HG03095 (cell line): ENCODE results near the gene CAMK4.

Source experiments
- ATAC-seq: cut with Tn5 transposase; IDR thresholded peaks from one replicate; pipeline ENCODE4 v1.9.1; 2021; ENCODE audit warnings: moderate library complexity; ENCODE audit not compliant: unreplicated experiment

Gene CAMK4

GRCh38 chr5:111411301-111411700 lies 187.1 kb downstream of the CAMK4 start:
- ATAC-seq = no peak

GRCh38 chr5:111412593-111412992 lies 188.4 kb downstream of the CAMK4 start:
- no peak for ATAC-seq

GRCh38 chr5:111415053-111415452 lies 190.9 kb downstream of the CAMK4 start:
- ATAC-seq = no peak

GRCh38 chr5:111422245-111422644 lies 198.1 kb downstream of the CAMK4 start:
- ATAC-seq = peak; percentile 82

- ATAC-seq = no peak
Measured at GRCh38 chr5:111422747-111423720, 198.8 kb downstream of the CAMK4 start.

- ATAC-seq = no peak
Measured at GRCh38 chr5:111425205-111425604, 201.0 kb downstream of the CAMK4 start.

- no peak for ATAC-seq
Measured at GRCh38 chr5:111427762-111428161, 203.6 kb downstream of the CAMK4 start.

GRCh38 chr5:111432883-111433536 lies 208.8 kb downstream of the CAMK4 start:
- ATAC-seq = no peak

GRCh38 chr5:111434800-111435199 lies 210.6 kb downstream of the CAMK4 start:
- no peak for ATAC-seq

- no peak for ATAC-seq
Measured at GRCh38 chr5:111439473-111440075, 215.4 kb downstream of the CAMK4 start.

- no peak for ATAC-seq
Measured at GRCh38 chr5:111447099-111447498, 222.9 kb downstream of the CAMK4 start.

- ATAC-seq = no peak
Measured at GRCh38 chr5:111447822-111448221, 223.6 kb downstream of the CAMK4 start.

- ATAC-seq = no peak
Measured at GRCh38 chr5:111453295-111453694, 229.1 kb downstream of the CAMK4 start.

GRCh38 chr5:111453747-111454146 lies 229.6 kb downstream of the CAMK4 start:
- ATAC-seq = no peak

GRCh38 chr5:111454198-111454622 lies 230.0 kb downstream of the CAMK4 start:
- ATAC-seq = no peak

GRCh38 chr5:111454776-111455175 lies 230.6 kb downstream of the CAMK4 start:
- no peak for ATAC-seq

- no peak for ATAC-seq
Measured at GRCh38 chr5:111461255-111461671, 237.1 kb downstream of the CAMK4 start.

- ATAC-seq = no peak
Measured at GRCh38 chr5:111461934-111462333, 237.8 kb downstream of the CAMK4 start.

GRCh38 chr5:111463311-111463710 lies 239.1 kb downstream of the CAMK4 start:
- ATAC-seq = no peak

GRCh38 chr5:111469293-111469896 lies 245.2 kb downstream of the CAMK4 start:
- ATAC-seq = no peak

- ATAC-seq = no peak
Measured at GRCh38 chr5:111469903-111470302, 245.7 kb downstream of the CAMK4 start.
